HG03135 (cell line): Measurements from ENCODE around the gene ZDHHC11.
"Not testable (repeated sequence)": the region's sequence is repeated elsewhere in the genome, so short reads cannot be mapped to it uniquely, and the experiment has no call there.

Experiments
- ATAC-seq: cut with Tn5 transposase; IDR thresholded peaks from one replicate; pipeline ENCODE4 v1.9.1; 2021; ENCODE audit warnings: mild to moderate bottlenecking, moderate library complexity; ENCODE audit not compliant: unreplicated experiment

The ZDHHC11 gene

DNA sequence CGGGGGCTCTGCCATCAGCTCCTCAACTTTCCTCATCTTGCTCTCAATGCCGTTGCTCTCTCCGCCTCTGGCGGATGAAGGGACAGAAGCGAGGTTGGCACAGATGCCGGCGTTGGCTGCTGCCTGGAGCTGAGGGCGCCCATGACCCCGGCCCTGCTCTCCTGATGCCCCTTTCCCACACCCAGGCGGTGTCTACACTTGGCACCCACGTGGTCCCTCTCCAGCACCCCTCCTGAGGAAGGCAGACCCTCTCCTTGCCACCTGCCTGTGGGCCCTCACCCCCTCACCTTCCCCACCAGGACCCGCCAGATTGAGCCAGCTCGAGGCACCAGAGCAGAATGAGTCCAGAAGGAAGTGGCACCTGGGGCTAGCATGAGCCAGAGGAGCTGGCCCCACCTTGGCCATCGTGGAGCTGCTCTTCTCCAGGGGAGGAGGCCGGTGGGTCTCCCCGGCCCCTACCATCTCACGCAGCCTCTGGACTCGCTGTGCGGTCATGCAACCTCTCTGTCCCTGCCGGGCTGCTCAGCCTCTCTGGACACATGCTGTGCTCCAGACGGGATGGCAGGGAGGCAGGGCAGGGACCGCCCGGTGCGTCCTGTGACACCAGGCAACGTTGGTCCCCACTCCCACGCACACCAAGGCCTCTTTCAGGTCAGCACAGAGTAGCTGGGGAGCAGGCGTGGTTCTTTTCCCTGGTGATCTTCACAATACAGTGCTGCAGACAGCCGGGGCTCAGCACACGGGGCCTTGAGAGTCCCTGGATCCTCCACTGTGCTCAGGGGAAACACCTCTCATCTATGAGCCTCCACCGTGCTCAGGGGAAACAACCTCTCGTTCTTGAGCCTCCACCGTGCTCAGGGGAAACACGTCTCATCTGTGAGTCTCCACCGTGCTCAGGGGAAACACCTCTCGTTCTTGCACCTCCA lies 4.8 kb downstream of the ZDHHC11 start:
- not testable (repeated sequence) for ATAC-seq

GRCh38 chr5:845031-845675 lies 5.6 kb downstream of the ZDHHC11 start:
- ATAC-seq, result not testable (repeated sequence)

- not testable (repeated sequence) for ATAC-seq
Measured at GRCh38 chr5:844426-844825, 6.4 kb downstream of the ZDHHC11 start.

DNA sequence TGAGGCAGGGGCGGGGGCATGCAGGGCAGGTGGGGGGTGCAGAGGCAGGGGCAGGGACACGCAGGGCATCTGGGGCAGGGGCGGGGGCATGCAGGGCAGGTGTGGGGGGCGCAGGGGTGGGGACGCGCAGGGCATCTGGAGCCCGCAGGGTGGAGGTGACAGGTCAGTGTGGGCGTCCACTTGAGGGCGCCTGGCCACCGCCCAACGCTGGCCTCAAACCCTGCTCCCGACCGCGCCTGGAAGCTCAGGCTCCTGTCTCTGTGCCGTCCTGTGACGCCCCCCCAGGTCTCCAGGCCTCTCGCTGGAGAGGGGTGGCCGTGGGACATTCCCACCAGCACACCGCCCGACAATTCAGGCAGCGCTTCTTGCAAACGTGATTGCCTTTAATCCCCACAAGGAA lies 6.9 kb downstream of the ZDHHC11 start:
- not testable (repeated sequence) for ATAC-seq

GRCh38 chr5:843371-843770 lies 7.4 kb downstream of the ZDHHC11 start:
- ATAC-seq, result not testable (repeated sequence)

GRCh38 chr5:842402-843221 lies 8.2 kb downstream of the ZDHHC11 start:
- ATAC-seq, result not testable (repeated sequence)

- not testable (repeated sequence) for ATAC-seq
Measured at GRCh38 chr5:841531-842401, 9.0 kb downstream of the ZDHHC11 start.

GRCh38 chr5:840974-841435 lies 9.8 kb downstream of the ZDHHC11 start:
- ATAC-seq, result not testable (repeated sequence)

- not testable (repeated sequence) for ATAC-seq
Measured at GRCh38 chr5:840118-840973, 10.4 kb downstream of the ZDHHC11 start.

- ATAC-seq, result not testable (repeated sequence)
Measured at GRCh38 chr5:838431-838851, 12.3 kb downstream of the ZDHHC11 start.

DNA sequence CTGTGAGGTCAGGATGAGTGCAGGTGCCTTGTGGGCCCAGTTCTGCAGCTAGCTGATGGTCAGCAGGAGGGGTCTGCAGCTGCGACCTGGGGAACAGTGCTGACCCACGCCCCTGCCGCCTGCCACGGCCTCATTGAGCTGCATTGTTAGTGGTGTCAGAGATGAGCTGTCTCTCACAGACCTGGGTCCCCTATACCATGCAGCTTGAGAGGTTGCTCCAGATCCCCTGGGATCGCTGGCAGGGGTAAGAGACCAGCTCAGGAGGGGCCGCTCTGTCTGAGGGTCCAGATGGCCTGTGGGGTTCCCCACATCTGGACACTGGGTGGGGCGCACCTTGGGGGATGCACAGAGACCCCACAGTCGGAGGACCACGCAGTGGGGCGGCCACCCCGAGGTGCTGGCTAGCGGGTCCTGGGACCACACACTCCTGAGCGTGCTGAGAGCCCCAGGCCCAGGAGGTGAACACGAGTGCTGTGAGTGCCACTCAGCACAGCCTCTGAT lies 13.1 kb downstream of the ZDHHC11 start:
- not testable (repeated sequence) for ATAC-seq

GRCh38 chr5:835933-836612 lies 14.7 kb downstream of the ZDHHC11 start:
- ATAC-seq, result not testable (repeated sequence)

GRCh38 chr5:834013-834412 lies 16.8 kb downstream of the ZDHHC11 start:
- not testable (repeated sequence) for ATAC-seq

DNA sequence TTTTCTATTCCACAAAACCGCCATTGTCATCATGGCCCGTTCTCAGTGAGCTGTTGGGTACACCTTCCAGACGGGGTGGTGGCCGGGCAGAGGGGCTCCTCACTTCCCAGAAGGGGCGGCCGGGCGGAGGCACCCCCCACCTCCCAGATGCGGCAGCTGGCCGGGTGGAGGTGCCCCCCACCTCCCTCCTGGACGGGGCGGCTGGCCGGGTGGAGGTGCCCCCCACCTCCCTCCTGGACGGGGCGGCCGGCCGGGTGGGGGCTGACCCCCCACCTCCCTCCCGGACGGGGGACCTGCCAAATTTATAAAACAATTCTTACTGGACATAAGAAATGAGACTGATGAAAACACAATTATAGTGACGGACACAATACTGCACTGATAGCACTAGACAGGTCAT lies 22.6 kb downstream of the ZDHHC11 start:
- not testable (repeated sequence) for ATAC-seq

DNA sequence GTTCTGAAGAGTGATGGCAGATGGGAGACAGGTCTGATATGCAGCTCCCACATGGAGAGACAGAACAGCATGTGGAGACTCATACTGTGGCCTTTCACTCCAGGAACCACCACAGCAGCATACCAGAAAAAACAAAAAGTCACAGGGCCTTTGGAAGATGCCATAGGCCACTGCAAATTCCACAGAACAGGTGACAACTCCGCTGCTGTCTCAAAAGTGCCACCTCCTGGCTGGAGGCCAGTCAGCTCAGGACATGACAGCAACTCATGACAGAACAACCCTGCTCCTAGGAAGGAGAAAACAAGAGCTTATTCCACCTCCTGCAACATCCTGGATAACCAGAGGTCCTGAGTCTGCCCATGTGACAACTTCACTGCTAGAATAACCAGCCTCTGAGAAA lies 25.2 kb downstream of the ZDHHC11 start:
- not testable (repeated sequence) for ATAC-seq

DNA sequence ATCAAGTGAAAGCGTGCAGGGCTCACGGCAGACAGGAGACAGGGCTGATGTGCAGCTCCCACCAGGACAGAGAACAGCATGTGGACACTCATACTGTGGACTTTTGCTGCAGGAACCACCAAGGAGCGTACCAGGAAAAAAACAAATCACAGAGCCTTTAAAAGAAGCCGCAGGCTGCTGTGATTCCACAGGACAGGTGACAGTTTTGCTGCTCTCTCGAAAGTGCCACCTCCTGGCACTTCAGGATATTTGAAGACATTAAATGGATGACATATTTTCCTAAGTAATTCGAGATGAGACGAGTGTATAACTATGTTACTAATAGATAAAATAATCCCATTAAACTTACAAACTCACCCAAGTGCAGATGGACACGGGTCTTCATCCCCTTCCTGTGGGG lies 29.3 kb downstream of the ZDHHC11 start:
- no peak for ATAC-seq

DNA sequence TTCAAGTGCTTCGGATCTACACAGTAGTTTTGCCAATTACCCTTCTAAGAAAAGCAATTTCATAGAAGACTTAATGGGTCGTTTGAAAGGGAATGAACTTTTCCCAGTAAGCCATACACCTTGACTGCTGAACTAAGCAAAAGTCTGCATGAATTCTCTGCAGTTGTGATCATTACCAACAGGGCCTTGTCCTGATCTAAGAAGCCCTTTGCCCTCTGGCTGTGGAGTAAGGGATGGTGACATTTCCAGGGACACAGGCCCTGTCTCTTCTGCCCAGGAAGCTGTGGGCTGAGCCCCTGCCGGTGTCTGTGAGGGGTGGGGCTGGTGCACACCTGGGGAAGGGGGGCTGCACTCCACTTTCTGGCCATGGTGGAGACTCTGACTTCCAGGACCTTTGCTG lies 30.5 kb downstream of the ZDHHC11 start:
- ATAC-seq, result no peak

- ATAC-seq, result no peak
Measured at GRCh38 chr5:819078-819477, 31.7 kb downstream of the ZDHHC11 start.
